Brain pericyte (primary cell): ENCODE results near the gene PKLR.
"Not testable (repeated sequence)": the region's sequence is repeated elsewhere in the genome, so short reads cannot be mapped to it uniquely, and the experiment has no call there.

ENCODE experiments used
- DNase-seq: peaks from one replicate; pipeline ENCODE4 v3.0.0-alpha.2; 2012; ENCODE audit warnings: low read depth, low spot score

Gene PKLR

GRCh38 chr1:155318082-155318481 lies 16.8 kb upstream of the PKLR start:
- DNase-seq, result no peak

GRCh38 chr1:155316922-155317321 lies 15.7 kb upstream of the PKLR start:
- DNase-seq, result no peak

- DNase-seq, result no peak
Measured at GRCh38 chr1:155313261-155313660, 12.0 kb upstream of the PKLR start.

GRCh38 chr1:155309423-155310021 lies 8.3 kb upstream of the PKLR start:
- no peak for DNase-seq

- DNase-seq, result peak; percentile 98
Measured at GRCh38 chr1:155308493-155309422, 7.5 kb upstream of the PKLR start, which contains the start of gene FDPS. Gene FDPS (plus strand): TSS chr1:155308866. CDS start chr1:155309790, 924 bp downstream.

- no peak for DNase-seq
Measured at GRCh38 chr1:155307247-155307740, 6.1 kb upstream of the PKLR start.

GRCh38 chr1:155305881-155306391 lies 4.7 kb upstream of the PKLR start:
- DNase-seq, result no peak

- no peak for DNase-seq
Measured at GRCh38 chr1:155304558-155305063, 3.4 kb upstream of the PKLR start.

GRCh38 chr1:155300553-155301329 lies 497 bp downstream of the PKLR start:
- no peak for DNase-seq

- no peak for DNase-seq
Measured at GRCh38 chr1:155300024-155300423, 1.2 kb downstream of the PKLR start.

- no peak for DNase-seq
Measured at GRCh38 chr1:155297384-155297783, 3.9 kb downstream of the PKLR start.

- no peak for DNase-seq
Measured at GRCh38 chr1:155296661-155297060, 4.6 kb downstream of the PKLR start.

- DNase-seq, result no peak
Measured at GRCh38 chr1:155295942-155296267, 5.3 kb downstream of the PKLR start.

- DNase-seq, result no peak
Measured at GRCh38 chr1:155295183-155295941, 5.9 kb downstream of the PKLR start.

- DNase-seq, result no peak
Measured at GRCh38 chr1:155294520-155295182, 6.6 kb downstream of the PKLR start.

GRCh38 chr1:155293086-155293749 lies 8.0 kb downstream of the PKLR start:
- no peak for DNase-seq

GRCh38 chr1:155291006-155291405 lies 10.2 kb downstream of the PKLR start:
- not testable (repeated sequence) for DNase-seq

GRCh38 chr1:155287987-155288543 lies 13.2 kb downstream of the PKLR start:
- no peak for DNase-seq

- no peak for DNase-seq
Measured at GRCh38 chr1:155286544-155286943, 14.7 kb downstream of the PKLR start.
